Ecto neural progenitor cell (in vitro differentiated cells): ENCODE results near the gene TNFRSF19.
"Not testable (repeated sequence)": the region's sequence is repeated elsewhere in the genome, so short reads cannot be mapped to it uniquely, and the experiment has no call there.

ENCODE experiments used
- DNase-seq: peaks from one replicate; pipeline ENCODE4 v3.0.0-alpha.2; 2018; ENCODE audit warnings: low spot score

Gene TNFRSF19

GRCh38 chr13:23655321-23655720 is 85.1 kb downstream of the TNFRSF19 start:
- no peak for DNase-seq

GRCh38 chr13:23656637-23657371 is 86.6 kb downstream of the TNFRSF19 start:
- DNase-seq, result no peak

GRCh38 chr13:23658929-23659541 is 88.8 kb downstream of the TNFRSF19 start:
- no peak for DNase-seq

- DNase-seq, result no peak
Observed at GRCh38 chr13:23660249-23660648, 90.0 kb downstream of the TNFRSF19 start.

GRCh38 chr13:23666582-23666981 is 96.4 kb downstream of the TNFRSF19 start:
- DNase-seq, result no peak

GRCh38 chr13:23667750-23668149 is 97.5 kb downstream of the TNFRSF19 start:
- no peak for DNase-seq

- no peak for DNase-seq
Observed at GRCh38 chr13:23668562-23668961, 98.3 kb downstream of the TNFRSF19 start.

GRCh38 chr13:23670793-23671192 is 100.6 kb downstream of the TNFRSF19 start:
- DNase-seq, result no peak

- no peak for DNase-seq
Observed at GRCh38 chr13:23671377-23671776, 101.2 kb downstream of the TNFRSF19 start.

- no peak for DNase-seq
Observed at GRCh38 chr13:23671897-23672296, 101.7 kb downstream of the TNFRSF19 start.

- no peak for DNase-seq
Observed at GRCh38 chr13:23672616-23673015, 102.4 kb downstream of the TNFRSF19 start.

GRCh38 chr13:23673354-23673753 is 103.1 kb downstream of the TNFRSF19 start:
- DNase-seq, result no peak

- DNase-seq, result no peak
Observed at GRCh38 chr13:23673867-23674605, 103.8 kb downstream of the TNFRSF19 start.

- DNase-seq, result no peak
Observed at GRCh38 chr13:23674795-23675640, 104.8 kb downstream of the TNFRSF19 start.

- DNase-seq, result not testable (repeated sequence)
Observed at GRCh38 chr13:23677679-23678288, 107.6 kb downstream of the TNFRSF19 start.

- no peak for DNase-seq
Observed at GRCh38 chr13:23678795-23679194, 108.6 kb downstream of the TNFRSF19 start.

GRCh38 chr13:23679220-23679619 is 109.0 kb downstream of the TNFRSF19 start:
- no peak for DNase-seq

GRCh38 chr13:23680845-23681669 is 110.8 kb downstream of the TNFRSF19 start:
- DNase-seq, result no peak

GRCh38 chr13:23683084-23683483 is 112.9 kb downstream of the TNFRSF19 start:
- no peak for DNase-seq

- DNase-seq, result no peak
Observed at GRCh38 chr13:23684647-23685046, 114.4 kb downstream of the TNFRSF19 start.

GRCh38 chr13:23685416-23685815 is 115.2 kb downstream of the TNFRSF19 start:
- DNase-seq, result no peak
